Parathyroid adenoma (tissue), 2 donors: ENCODE data around the gene PRSS27.

ENCODE experiments used
- H2AFZ ChIP-seq: fragments of 300-600 bp; sonication (generic); one replicate; pipeline ENCODE4 v1.7.0; 2017; ENCODE audit warnings: antibody characterized with exemption, mild to moderate bottlenecking
- H3K27ac ChIP-seq: fragments of 300-600 bp; sonication (generic); one replicate; pipeline ENCODE4 v1.7.0; 2017
- H3K27me3 ChIP-seq: fragments of 300-600 bp; sonication (generic); one replicate; pipeline ENCODE4 v1.7.0; 2017; ENCODE audit warnings: low read length; ENCODE audit not compliant: control insufficient read depth, insufficient read depth
- H3K36me3 ChIP-seq: fragments of 300-600 bp; sonication (generic); one replicate; pipeline ENCODE4 v1.7.0; 2017; ENCODE audit warnings: low read length; ENCODE audit not compliant: control insufficient read depth, insufficient read depth
- H3K4me1 ChIP-seq: fragments of 300-600 bp; sonication (generic); one replicate; pipeline ENCODE4 v1.7.0; 2017; ENCODE audit warnings: control low read depth
- H3K4me2 ChIP-seq: fragments of 300-600 bp; sonication (generic); one replicate; pipeline ENCODE4 v1.7.0; 2017; ENCODE audit warnings: low read length
- H3K4me3 ChIP-seq: fragments of 300-600 bp; sonication (generic); one replicate; pipeline ENCODE4 v1.7.0; 2017; ENCODE audit warnings: low read depth, low read length
- H3K79me2 ChIP-seq: fragments of 300-600 bp; sonication (generic); one replicate; pipeline ENCODE4 v1.7.0; 2017; ENCODE audit warnings: control low read depth
- H3K9ac ChIP-seq: fragments of 300-600 bp; sonication (generic); one replicate; pipeline ENCODE4 v1.7.0; 2017; ENCODE audit warnings: mild to moderate bottlenecking
- H3K9me3 ChIP-seq: fragments of 300-600 bp; sonication (generic); one replicate; pipeline ENCODE4 v1.7.0; 2017; ENCODE audit warnings: low read length; ENCODE audit not compliant: control insufficient read depth
- TF ChIP-seq, protein P1 (sequence below): fragments of 300-600 bp; sonication (generic); IDR thresholded peaks from one replicate; pipeline ENCODE4 v1.7.0; 2017; ENCODE audit warnings: antibody characterized with exemption, mild to moderate bottlenecking
- donor health status: primary hyperparathyroidism.

PRSS27 gene

DNA sequence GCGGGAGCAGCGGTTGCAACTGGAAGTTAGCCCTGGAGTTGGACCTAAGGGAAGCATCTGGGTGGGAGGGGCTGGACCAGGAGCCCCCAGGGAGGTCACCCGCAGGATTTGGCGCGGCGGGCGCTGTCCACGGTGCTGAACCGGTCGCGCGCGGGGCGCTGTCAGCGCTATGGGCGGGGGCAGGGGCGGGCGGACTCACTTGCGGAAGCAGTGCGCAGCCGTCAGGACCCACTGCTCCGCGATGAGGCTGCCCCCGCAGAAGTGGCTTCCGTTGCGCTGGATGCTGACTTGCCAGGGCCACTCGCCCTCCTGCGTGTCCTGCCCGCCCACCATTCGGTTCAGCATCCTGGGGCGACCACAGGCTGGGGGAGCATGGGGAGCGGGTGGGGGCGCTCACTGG is 4.5 kb downstream of the PRSS27 start:
- Histone ChIP-seq H3K36me3 (no peaks in the 10 kb centered on the region), H2AFZ (peak overlapping the region; percentile 56), H3K9ac (no peak overlapping the region)

DNA sequence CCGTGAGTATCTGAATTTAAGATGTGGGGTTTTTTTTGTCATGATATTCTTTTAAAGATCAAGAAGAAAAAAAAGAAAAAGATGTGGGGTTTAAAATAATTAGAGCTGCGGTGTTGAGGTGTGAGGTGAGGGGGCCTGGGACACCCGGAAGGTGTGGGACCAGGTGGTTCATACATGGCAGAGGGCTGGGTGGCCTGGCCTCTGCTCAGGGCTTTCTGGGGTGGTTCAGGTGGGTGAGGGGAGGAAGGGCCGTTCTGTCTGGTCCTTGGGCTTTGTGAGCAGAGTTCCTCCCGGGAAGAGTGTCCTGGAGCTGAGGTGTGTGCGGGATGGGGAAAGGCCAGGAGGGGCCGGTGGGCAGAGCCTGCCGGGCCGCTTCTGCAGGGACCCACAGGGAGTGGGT is 5.0 kb downstream of the PRSS27 start:
- no peak overlapping the region for H3K9ac ChIP-seq
- no peaks in the 10 kb centered on the region for H3K27me3 ChIP-seq
- peaks cover 7% of the 10 kb centered on the region for H3K4me1 ChIP-seq
- H3K4me2 ChIP-seq: no peak overlapping the region
- H3K4me3 ChIP-seq: no peak overlapping the region
- H3K79me2 ChIP-seq: no peaks in the 10 kb centered on the region
- TF ChIP-seq, protein P1, sequence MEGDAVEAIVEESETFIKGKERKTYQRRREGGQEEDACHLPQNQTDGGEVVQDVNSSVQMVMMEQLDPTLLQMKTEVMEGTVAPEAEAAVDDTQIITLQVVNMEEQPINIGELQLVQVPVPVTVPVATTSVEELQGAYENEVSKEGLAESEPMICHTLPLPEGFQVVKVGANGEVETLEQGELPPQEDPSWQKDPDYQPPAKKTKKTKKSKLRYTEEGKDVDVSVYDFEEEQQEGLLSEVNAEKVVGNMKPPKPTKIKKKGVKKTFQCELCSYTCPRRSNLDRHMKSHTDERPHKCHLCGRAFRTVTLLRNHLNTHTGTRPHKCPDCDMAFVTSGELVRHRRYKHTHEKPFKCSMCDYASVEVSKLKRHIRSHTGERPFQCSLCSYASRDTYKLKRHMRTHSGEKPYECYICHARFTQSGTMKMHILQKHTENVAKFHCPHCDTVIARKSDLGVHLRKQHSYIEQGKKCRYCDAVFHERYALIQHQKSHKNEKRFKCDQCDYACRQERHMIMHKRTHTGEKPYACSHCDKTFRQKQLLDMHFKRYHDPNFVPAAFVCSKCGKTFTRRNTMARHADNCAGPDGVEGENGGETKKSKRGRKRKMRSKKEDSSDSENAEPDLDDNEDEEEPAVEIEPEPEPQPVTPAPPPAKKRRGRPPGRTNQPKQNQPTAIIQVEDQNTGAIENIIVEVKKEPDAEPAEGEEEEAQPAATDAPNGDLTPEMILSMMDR: no peak
- H3K36me3 ChIP-seq: no peaks in the 10 kb centered on the region
- H3K9me3 ChIP-seq: no peaks in the 10 kb centered on the region
- H3K27ac ChIP-seq: no peak overlapping the region
- peak overlapping the region; percentile 56 for H2AFZ ChIP-seq

More for the DNA sequence above, 4.5 kb downstream of the PRSS27 start:
- peaks cover 8% of the 10 kb centered on the region for H3K4me1 ChIP-seq
- H3K79me2 ChIP-seq: no peaks in the 10 kb centered on the region
- no peak overlapping the region for H3K27ac ChIP-seq
- no peaks in the 10 kb centered on the region for H3K9me3 ChIP-seq
- H3K27me3 ChIP-seq: no peaks in the 10 kb centered on the region
- no peak overlapping the region for H3K4me3 ChIP-seq
- TF ChIP-seq, protein P1: no peak
- H3K4me2 ChIP-seq: no peak overlapping the region

DNA sequence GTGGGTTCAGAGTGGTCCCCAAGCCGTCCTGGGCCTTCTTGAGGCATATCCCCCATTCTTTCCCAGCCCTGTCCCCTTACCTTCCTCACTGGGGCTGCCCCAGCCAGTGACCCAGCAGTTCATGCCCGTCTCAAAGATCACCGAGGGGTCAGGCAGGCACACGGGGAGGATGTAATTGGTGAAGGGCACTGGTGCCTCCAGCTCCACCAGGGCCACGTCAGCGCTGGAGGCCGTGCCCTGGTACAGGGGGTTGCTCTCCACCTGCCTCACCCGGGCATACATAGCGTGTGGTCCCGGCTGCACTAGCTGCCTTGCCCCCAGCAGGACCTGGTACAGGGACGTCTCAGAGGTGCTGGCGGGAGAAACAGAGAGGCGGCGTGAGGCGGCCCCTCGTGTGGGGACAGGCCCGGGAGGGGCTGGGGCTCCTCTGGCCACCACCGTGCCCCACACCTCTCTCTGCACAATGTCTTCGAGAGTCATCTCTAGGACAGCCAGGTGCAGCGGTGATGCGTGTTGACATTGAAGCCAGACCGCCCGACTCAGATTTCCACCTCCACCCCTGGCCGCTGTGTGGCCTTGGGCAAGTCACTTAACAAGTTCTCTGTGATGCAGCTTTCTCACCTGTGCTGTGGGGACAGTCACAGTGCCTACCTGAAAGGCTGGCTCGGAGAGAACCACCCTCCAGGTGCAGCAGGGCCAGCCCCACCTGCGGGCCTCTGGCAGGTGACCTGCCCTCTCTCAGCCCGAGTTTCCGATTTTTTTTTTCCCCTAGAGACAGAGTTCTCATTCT is 5.8 kb downstream of the PRSS27 start:
- H3K4me1 ChIP-seq: no peaks in the 10 kb centered on the region
- no peaks in the 10 kb centered on the region for H3K27me3 ChIP-seq
- no peaks in the 10 kb centered on the region for H3K79me2 ChIP-seq
- H3K36me3 ChIP-seq: no peaks in the 10 kb centered on the region
- no peak overlapping the region for H2AFZ ChIP-seq
- no peak overlapping the region for H3K27ac ChIP-seq
- no peak overlapping the region for H3K4me3 ChIP-seq
- H3K4me2 ChIP-seq: no peak overlapping the region
- H3K9ac ChIP-seq: no peak overlapping the region
- no peaks in the 10 kb centered on the region for H3K9me3 ChIP-seq
- TF ChIP-seq, protein P1: no peak

DNA sequence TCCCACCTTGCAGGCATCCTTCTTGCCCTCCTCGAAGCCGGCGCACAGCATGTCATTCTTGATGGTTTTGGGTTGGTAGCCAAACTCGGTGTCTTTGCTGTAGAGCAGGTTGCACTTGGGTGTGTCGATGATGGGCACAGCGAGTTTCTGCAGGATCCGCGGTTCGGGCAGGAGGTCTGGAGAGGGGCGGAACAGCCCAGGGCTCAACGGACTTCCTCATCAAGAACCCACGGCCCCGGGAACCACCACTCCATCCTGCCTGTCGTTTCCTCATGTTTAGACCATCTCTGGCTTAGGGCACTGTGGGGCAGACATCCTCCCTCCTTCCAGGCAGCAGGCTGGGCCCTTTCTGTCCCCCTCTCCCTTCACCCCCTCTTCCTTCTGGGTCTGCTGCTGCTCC is 6.5 kb downstream of the PRSS27 start:
- Histone ChIP-seq H3K4me2 (no peak overlapping the region), H3K79me2 (no peaks in the 10 kb centered on the region), H3K27me3 (no peaks in the 10 kb centered on the region), H3K36me3 (no peaks in the 10 kb centered on the region), H3K4me3 (no peak overlapping the region), H2AFZ (no peak overlapping the region), H3K9me3 (no peaks in the 10 kb centered on the region), H3K27ac (no peak overlapping the region), H3K9ac (no peak overlapping the region), H3K4me1 (no peaks in the 10 kb centered on the region)
- TF ChIP-seq, protein P1: no peak

DNA sequence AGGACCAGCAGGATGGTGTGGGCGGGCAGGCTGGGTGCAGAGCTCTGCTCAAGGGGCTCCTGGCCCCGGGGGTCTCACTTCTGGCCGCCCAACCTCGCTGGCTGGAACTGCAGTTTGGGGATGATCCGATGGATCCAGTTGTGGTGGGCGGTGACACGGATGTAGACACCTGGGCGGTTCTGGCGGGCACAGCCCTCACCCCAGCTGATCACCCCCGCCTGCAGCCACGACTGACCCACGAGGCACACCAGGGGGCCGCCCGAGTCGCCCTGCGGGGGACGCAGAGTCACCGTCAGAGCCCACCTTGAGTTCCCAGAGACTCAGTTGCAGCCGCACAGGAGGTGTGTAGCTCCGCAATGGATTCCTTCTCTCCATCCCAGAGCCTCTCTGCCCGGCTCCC is 7.5 kb downstream of the PRSS27 start:
- Histone ChIP-seq H2AFZ (no peak overlapping the region), H3K36me3 (no peaks in the 10 kb centered on the region), H3K27ac (no peak overlapping the region), H3K4me3 (no peak overlapping the region), H3K27me3 (no peaks in the 10 kb centered on the region), H3K9ac (no peak overlapping the region), H3K9me3 (no peaks in the 10 kb centered on the region), H3K4me2 (no peak overlapping the region), H3K4me1 (no peaks in the 10 kb centered on the region), H3K79me2 (no peaks in the 10 kb centered on the region)
- TF ChIP-seq, protein P1: no peak
